ENCODE results near the gene TRAF2.

DNA sequence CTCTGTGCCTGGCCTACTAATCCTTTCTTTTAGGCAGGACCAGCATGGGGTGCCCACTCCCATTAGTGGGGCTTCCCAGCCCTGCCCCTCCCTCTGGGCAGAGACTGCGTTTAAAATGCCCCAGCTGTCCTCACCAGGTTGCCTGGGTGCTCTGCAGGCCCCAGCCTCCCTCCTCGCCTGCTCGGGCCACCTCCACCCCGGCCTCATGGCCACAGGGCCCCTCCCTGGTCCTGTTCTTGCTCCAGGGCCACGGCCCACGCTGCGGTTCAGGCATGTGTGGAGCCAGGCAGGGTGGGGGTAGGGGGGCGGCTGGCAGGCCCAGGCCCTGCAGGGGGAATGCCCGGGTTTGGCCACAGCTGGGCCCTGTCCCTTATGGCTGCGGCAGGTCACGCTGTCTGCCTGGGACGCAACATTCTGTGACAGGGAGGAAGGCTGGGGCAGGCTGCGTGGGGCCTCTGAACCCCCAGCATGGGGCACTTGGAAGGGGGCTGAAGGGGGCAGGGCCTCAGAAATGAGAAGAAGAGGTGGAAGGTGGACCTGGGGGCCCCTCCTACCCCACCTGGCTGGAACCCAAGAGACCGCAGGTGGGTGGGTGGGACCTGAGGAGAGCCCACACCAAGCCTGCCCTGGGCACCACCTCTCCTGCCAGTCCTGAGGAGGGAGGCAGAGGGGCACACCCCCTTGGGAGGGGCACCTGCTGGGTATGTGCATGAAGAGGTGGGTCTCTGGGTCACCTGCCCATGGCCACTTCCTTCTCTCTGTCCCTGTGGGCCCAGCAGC lies 65.4 kb downstream of the TRAF2 start, which contains the start of gene LCN12:
- TF ChIP-seq, protein P1, sequence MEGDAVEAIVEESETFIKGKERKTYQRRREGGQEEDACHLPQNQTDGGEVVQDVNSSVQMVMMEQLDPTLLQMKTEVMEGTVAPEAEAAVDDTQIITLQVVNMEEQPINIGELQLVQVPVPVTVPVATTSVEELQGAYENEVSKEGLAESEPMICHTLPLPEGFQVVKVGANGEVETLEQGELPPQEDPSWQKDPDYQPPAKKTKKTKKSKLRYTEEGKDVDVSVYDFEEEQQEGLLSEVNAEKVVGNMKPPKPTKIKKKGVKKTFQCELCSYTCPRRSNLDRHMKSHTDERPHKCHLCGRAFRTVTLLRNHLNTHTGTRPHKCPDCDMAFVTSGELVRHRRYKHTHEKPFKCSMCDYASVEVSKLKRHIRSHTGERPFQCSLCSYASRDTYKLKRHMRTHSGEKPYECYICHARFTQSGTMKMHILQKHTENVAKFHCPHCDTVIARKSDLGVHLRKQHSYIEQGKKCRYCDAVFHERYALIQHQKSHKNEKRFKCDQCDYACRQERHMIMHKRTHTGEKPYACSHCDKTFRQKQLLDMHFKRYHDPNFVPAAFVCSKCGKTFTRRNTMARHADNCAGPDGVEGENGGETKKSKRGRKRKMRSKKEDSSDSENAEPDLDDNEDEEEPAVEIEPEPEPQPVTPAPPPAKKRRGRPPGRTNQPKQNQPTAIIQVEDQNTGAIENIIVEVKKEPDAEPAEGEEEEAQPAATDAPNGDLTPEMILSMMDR (IDR thresholded peaks at IDR 0.05; ENCODE audit: control extremely low read depth in 1 of 3, insufficient read depth in 1 of 3, low read depth in 1 of 3, low read length in 3 of 3), result no peak
- TF ChIP-seq SIX5 (IDR thresholded peaks at IDR 0.05; ENCODE audit: low read depth, low read length) (no peak), POLR2AphosphoS5 (IDR thresholded peaks at IDR 0.05; ENCODE audit: low read depth, low read length) (no peak), HDAC6 (IDR thresholded peaks at IDR 0.05; ENCODE audit: low read depth, low read length) (no peak), TAF1 (IDR thresholded peaks at IDR 0.05; ENCODE audit: low read depth, low read length) (no peak)
- TF ChIP-seq, protein P2, sequence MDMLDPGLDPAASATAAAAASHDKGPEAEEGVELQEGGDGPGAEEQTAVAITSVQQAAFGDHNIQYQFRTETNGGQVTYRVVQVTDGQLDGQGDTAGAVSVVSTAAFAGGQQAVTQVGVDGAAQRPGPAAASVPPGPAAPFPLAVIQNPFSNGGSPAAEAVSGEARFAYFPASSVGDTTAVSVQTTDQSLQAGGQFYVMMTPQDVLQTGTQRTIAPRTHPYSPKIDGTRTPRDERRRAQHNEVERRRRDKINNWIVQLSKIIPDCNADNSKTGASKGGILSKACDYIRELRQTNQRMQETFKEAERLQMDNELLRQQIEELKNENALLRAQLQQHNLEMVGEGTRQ (IDR thresholded peaks at IDR 0.05; ENCODE audit: low read length), result no peak

All from H1 (cell line).